GM12878 (cell line): ENCODE results near the gene HSBP1L1.

ENCODE experiments used
- CTCF ChIP-seq, 3 experiments: IDR thresholded peaks in 2 of 3; conservative IDR thresholded peaks in 1 of 3; 2 replicates each; pipeline ENCODE4 v1.5.1; 2011; ENCODE audit warnings: low read depth in 3 of 3, low read length in 3 of 3, mild to moderate bottlenecking in 3 of 3, control low read depth in 2 of 3, moderate library complexity in 2 of 3, inconsistent platforms in 1 of 3, mixed read lengths in 1 of 3; ENCODE audit not compliant: control insufficient read depth in 2 of 3, insufficient read depth in 1 of 3; ENCODE audit errors: extremely low read depth in 1 of 3
- EGR1 ChIP-seq, 2 experiments: IDR thresholded peaks; 1 replicate in 1 of 2; 2 replicates in 1 of 2; pipeline ENCODE4 v1.6.1; 2011 to 2012; ENCODE audit warnings: low read depth in 2 of 2, low read length in 2 of 2, borderline replicate concordance in 1 of 2, mild to moderate bottlenecking in 1 of 2, moderate library complexity in 1 of 2
- EP300 ChIP-seq, 2 experiments: fragments of 150-350 bp in 1 of 2; IDR thresholded peaks; 2 replicates each; pipeline ENCODE4 v1.6.1; 2011 to 2012; ENCODE audit warnings: low read depth in 2 of 2, low read length in 2 of 2, borderline replicate concordance in 1 of 2, improper control_type of control experiment in 1 of 2, inconsistent platforms in 1 of 2; ENCODE audit not compliant: control insufficient read depth in 1 of 2
- HDGF ChIP-seq: fragments of 450-650 bp; IDR thresholded peaks from 2 replicates; pipeline ENCODE4 v1.6.1; 2016; ENCODE audit warnings: antibody characterized with exemption
- MAX ChIP-seq: IDR thresholded peaks from 2 replicates; pipeline ENCODE4 v1.6.1; 2012; ENCODE audit warnings: low read depth, low read length, improper control_type of control experiment
- MTA3 ChIP-seq: IDR thresholded peaks from 2 replicates; pipeline ENCODE4 v1.6.1; 2012; ENCODE audit warnings: low read length, inconsistent platforms, borderline replicate concordance
- MYC ChIP-seq: IDR thresholded peaks from 2 replicates; pipeline ENCODE4 v1.6.1; 2011; ENCODE audit warnings: mild to moderate bottlenecking, low read length, moderate library complexity, inconsistent platforms; ENCODE audit not compliant: insufficient read depth, insufficient replicate concordance, insufficient read length, severe bottlenecking
- SIN3A ChIP-seq: IDR thresholded peaks from 2 replicates; pipeline ENCODE4 v1.6.1; 2012; ENCODE audit warnings: low read depth, low read length, improper control_type of control experiment
- ZNF274 ChIP-seq: IDR thresholded peaks from one replicate; pipeline ENCODE4 v1.8.0; 2011; ENCODE audit not compliant: insufficient read length, insufficient read depth

- no peak for TF ChIP-seq SIN3A
- TF ChIP-seq EP300 (IDR thresholded peaks at IDR 0.05; ENCODE audit: borderline replicate concordance in 1 of 2, control insufficient read depth in 1 of 2, low read depth in 2 of 2, low read length in 2 of 2) = no peak
- no peak for TF ChIP-seq EGR1 (IDR thresholded peaks at IDR 0.05; ENCODE audit: borderline replicate concordance in 1 of 2, low read depth in 2 of 2, low read length in 2 of 2)
- TF ChIP-seq MTA3 = no peak
- TF ChIP-seq CTCF (IDR thresholded peaks at IDR 0.05 in 2 of 3, conservative IDR thresholded peaks at IDR 0.05 in 1 of 3; ENCODE audit: control insufficient read depth in 2 of 3, extremely low read depth in 1 of 3, insufficient read depth in 1 of 3, low read depth in 3 of 3, low read length in 3 of 3) = no peak
- no peak for TF ChIP-seq MYC
- TF ChIP-seq MAX = no peak
- no peak for TF ChIP-seq ZNF274
- no peak for TF ChIP-seq HDGF
Observed at GRCh38 chr18:80000877-80001276, 36.4 kb downstream of the HSBP1L1 start.
